Activated T-helper 9 cell treated with anti-CD3 and anti-CD28 coated beads, Interleukin-2, amount 50 U/mL, for 16 hours (primary cell): ENCODE results near the gene MAD1L1.
"Not testable (repeated sequence)": the region's sequence is repeated elsewhere in the genome, so short reads cannot be mapped to it uniquely, and the experiment has no call there.

Experiments used
- DNase-seq: peaks from one replicate; pipeline ENCODE4 v3.0.0-alpha.2; 2020; ENCODE audit warnings: low read depth

Gene MAD1L1

DNA sequence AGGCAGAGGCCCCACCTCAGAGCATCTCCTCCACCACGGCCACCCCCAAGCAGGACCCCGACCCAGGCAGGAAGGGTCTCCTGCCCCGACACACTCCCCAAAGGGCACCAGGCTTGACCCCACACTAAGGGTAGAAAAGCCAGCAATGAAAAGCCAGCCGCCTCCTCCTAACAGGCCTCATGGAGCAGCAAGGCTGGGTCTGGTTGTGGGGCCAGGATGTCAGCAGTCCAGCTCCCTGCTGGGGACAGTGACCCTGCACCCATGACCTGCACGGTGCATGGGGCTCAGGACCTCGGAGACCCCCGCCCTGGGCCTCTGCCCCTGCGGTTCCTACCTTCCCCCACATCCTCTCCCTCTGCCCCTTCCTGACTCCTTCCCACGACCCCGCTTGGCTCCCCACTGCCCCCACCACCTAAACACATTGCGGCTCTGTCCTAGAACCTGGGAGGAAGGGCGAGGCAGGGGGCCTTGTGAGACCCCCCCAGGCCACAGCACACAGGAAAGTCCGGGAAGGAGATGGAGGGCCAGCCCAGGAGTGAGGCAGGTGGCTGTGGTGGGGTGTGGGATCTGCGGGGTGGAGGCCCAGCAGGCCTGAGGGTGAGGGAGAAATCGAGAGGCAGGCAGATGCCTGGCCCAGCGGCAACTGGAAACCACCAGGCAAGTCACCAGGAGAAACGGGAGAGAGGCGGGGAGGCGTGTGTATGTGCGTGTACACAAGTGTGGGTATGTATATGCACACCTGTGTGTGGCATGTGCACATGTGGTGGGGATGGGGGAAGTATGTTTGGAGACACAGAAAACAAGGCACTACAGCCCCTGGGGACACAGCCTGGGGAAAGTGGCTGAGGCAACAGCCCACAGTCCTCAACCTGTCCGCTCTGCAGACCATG lies 229.9 kb downstream of the MAD1L1 start:
- DNase-seq = no peak

GRCh38 chr7:2001601-2002442 lies 230.9 kb downstream of the MAD1L1 start:
- no peak for DNase-seq

DNA sequence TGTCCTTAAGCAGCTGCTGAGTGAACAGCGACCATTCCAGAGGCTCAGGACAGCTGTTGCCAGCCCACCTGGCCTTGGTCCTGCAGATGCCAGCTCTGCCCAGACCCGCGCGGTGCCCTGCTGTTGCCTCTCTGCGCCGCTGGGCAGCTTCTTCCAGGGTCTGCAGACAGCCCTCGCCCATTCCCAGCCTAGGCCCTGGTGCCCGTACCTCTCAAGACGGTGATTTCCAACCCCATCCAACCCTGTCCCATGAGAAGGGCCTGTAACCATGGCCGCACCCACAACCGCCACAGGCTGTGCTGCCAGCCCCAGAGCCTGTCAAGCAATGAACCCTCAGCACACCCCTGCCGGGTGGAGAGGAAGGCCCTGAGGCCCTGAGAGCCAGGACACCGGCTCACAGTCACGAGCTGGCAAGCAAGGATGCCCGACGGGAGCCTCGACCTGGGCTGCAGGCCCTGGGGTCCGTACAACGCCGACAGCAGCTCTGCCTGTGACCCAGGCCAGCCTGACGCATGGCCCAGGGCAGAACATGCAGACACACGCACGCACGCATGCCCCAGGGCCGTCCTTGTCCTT lies 231.9 kb downstream of the MAD1L1 start:
- DNase-seq = no peak

DNA sequence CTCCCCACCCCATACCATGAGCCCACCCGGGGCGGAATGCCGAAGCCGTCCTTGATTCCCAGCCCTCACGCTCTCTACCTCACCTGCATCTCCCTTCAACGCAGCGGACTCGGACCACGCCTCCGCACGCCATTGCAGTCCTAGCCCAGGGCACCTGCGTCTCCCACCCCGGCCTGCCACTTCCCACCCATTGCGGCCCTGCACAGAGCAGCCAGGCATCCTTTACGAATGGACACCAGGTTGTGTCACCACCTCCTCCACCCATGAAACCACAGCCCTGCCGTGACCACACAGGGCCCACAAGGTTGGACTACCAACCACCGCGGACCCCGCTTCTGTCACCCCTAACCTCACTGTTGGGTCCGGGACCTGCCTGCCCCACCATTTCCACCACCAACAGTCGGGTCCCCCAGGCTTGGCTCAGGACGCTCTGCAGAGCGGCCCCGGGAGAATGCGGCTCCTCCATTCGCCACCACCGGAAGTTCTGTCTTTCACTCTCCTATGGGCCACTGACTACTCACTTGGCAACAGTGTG lies 232.5 kb downstream of the MAD1L1 start:
- DNase-seq = no peak

GRCh38 chr7:1999278-1999984 lies 233.3 kb downstream of the MAD1L1 start:
- DNase-seq = no peak

DNA sequence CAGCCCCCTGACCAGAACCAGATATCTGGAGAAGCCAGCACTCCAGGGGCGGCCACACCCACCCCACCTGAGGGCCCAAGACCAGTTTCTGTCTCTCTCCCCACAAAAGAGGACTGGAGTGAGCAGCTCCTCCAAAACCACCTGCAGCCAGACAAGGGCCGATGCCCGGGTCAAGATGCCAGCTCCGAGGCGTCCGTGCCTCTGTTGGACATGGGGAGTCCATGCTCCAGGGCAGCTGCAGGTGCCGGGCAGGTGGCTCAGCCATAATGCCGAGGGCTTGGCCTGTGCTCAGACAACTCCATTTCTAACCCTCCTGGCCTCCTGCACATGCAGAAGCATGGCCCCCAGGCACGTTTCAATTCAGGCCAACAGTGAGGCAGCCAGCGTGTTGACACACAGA lies 234.6 kb downstream of the MAD1L1 start:
- no peak for DNase-seq

- DNase-seq = no peak
Observed at GRCh38 chr7:1997537-1998076, 235.1 kb downstream of the MAD1L1 start.

GRCh38 chr7:1996816-1997215 lies 235.9 kb downstream of the MAD1L1 start:
- no peak for DNase-seq

GRCh38 chr7:1995911-1996420 lies 236.8 kb downstream of the MAD1L1 start:
- not testable (repeated sequence) for DNase-seq

- no peak for DNase-seq
Observed at GRCh38 chr7:1995426-1995825, 237.3 kb downstream of the MAD1L1 start.

GRCh38 chr7:1994931-1995330 lies 237.8 kb downstream of the MAD1L1 start:
- DNase-seq = no peak

DNA sequence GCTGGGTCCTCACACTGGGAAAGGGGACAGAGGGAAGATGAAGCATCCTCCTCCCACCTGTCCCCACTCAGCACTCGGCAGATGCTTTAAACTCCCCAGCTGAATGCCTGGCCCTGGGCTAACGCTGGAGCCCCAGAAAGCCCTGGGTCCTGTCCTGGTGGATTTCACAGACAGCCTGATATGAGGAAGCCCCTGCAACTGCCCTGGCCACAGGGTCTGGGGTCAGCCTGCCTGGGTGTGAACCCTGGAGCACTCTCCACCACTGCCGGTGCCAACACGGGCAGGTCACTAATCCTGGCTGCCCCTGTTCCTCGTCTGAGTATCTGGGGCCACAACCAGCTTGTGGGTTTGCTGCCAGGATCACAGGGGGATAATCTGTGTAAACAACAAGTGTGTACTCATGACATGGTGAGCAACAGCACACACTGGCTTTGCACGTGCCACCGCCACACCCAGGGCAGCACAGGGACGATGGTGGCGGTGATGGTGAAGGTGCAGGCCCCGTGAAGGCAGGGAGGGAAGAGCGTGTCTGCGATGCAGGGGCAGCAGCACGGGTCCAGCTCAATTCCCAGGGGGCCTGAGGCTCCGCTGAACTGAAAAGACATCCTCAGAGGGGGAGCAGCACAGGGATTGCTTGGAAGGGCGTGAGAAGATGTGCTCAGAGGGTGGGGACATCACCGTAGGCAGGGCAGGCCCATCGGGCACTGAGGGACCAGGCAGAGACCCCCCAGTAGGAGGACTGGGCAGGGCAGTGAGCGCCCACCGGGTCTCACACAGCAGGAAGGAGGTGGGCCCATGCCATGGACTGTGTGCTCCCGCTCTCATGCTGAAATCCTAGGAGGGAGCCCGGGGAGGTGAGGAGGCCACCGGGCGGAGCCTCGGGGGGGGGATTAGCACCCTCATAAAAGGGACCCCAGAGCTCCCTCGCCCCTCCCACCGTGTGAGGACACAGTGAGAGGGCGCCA lies 238.7 kb downstream of the MAD1L1 start:
- no peak for DNase-seq

DNA sequence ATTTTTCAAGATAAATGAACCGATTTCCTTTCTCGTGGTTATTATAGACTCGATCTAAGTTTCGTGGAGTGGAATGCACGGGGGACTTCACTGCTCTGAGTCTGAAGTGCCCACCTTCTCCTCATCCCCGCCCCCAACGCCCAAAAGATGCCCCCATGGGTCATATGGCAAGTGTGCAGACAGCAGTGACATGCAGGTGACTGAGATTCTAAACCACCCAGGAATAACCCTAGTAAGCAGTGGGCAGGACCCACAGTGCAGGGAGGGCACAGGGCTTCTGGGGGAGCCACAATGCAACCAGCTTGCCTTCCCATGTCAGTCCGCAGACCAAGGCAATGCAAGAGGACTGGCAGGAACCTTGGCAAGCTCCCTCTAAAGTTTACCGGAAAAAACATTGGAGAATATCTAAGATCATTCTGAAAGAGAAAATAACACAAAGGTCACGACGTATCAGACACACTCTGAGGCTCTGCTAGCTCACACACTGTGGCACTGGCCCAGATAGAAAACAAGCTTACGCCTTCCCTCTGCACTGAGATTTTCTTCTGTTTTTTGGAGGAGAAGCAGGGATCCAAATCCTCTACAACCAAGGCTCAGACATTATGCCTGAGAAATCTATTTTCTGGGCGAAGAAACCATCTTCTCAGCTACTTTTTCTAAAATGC lies 239.6 kb downstream of the MAD1L1 start:
- no peak for DNase-seq

DNA sequence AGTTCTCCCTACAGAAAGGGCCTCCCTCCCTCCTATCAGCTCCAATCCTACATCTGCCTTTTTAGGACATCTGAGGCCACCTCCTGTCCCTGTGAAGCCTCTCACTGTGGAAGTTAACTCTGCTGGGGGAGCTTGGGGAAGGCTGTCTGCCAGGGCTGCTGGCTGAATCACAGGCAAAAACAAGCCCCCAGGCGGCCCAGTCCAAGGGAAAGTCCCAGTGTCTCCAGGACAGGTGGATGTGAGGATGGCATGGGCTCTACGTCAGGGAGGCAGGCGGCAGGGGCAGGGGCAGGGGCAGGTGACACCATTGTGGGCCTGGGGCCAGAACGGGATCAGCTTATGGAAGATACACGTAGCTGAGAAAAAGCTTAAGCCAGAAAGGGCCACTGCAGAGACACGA lies 240.2 kb downstream of the MAD1L1 start:
- no peak for DNase-seq

DNA sequence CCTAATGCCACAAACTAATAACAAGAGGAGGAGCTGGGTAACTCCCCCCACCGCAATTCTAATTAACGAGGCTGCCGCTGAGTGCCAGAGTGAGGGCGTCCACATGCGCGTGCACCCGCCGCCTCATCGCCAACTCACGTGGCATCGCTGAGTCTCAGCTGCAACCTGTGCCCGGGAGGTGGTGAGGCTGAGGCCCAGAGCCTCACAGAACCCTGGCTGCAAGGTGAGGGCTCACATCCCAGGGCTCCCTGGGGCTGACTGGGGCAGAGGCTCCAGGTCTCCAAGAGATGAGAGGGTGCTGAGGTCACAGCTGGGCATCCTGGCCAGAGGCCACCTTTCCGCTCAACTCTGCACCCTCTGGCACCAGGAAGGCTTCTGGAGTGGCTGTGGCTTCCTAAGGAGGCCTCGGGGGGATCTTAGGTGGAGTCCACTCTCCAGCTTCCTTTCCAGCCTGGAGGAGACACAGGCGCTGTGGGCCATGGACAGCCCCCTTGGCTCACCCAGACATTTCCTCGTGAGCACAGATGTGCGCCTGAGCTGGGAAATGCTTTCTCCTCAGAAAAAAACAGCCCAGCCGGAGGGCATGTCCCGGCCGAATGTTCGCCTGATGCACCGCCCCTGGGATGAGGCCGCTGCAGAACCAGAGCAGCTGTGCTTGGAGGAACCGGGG lies 242.6 kb downstream of the MAD1L1 start:
- DNase-seq = no peak

GRCh38 chr7:1989049-1989860 lies 243.5 kb downstream of the MAD1L1 start:
- no peak for DNase-seq

DNA sequence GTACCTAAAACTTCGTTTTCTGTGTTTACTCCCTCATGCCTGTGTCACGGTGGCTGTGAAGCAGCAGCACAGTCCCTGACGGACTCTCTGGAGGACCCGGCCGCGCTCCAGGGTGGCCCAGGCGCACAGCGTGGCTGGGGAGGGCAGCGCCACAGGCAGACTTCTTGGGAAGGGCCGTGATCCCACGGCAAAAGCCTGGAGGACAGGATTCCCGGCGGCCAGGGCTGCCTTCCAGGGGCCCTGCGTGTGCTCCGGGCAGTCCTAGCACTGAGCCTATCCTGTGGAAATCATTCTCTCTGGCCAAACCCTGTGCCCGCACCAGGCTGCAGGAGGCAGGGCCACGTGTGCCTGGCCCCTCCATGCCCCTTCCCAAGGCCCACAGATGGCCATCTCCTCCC lies 244.2 kb downstream of the MAD1L1 start:
- DNase-seq = no peak
